ENCODE data around the gene VRTN.

- no peak for TF ChIP-seq CTCF (IDR thresholded peaks at IDR 0.05)
- TF ChIP-seq POLR2A (IDR thresholded peaks at IDR 0.05), result no peak
These were observed 14.4 kb upstream of the VRTN start for GRCh38 chr14:74333909-74334308.

All from prostate gland (tissue), 2 donors.